Esophagus muscularis mucosa (tissue), 3 donors: ENCODE data around the gene LASP1.

Source experiments
- CTCF ChIP-seq, 3 experiments: fragments of 200-600 bp in 2 of 3; fragments of 450-650 bp in 1 of 3; sonication (generic) in 2 of 3; IDR thresholded peaks; one replicate each; pipeline ENCODE4 v1.5.1; 2017 to 2019; ENCODE audit warnings: antibody characterized with exemption in 3 of 3, mild to moderate bottlenecking in 2 of 3, moderate library complexity in 1 of 3
- POLR2A ChIP-seq: fragments of 450-650 bp; IDR thresholded peaks from one replicate; pipeline ENCODE4 v1.6.1; 2017; ENCODE audit warnings: antibody characterized with exemption, moderate library complexity, mild to moderate bottlenecking, low read depth
- POLR2AphosphoS5 ChIP-seq, 2 donors: sonication (generic); formaldehyde crosslinking; IDR thresholded peaks; one replicate each; pipeline ENCODE4 v1.6.1; 2017; ENCODE audit warnings: antibody characterized with exemption in 2 of 2

- no peak for TF ChIP-seq CTCF (IDR thresholded peaks at IDR 0.05)
- TF ChIP-seq POLR2A = no peak
- no peak for TF ChIP-seq POLR2AphosphoS5 (IDR thresholded peaks at IDR 0.05)
These were observed 14.0 kb downstream of the LASP1 start for GRCh38 chr17:38883592-38884526.
